DOHH2 (cell line): ENCODE results near the gene PDHX.

Source experiments
- H3F3A ChIP-seq: fragments of 200-600 bp; sonication (generic), shearing (Covaris generic); 2 replicates; pipeline ENCODE4 v1.6.0; 2016; ENCODE audit warnings: antibody characterized with exemption, mild to moderate bottlenecking; ENCODE audit not compliant: control insufficient read depth, insufficient read depth
- H3K27ac ChIP-seq: fragments of 200-600 bp; sonication (generic); 2 replicates; pipeline ENCODE4 v1.5.1; 2014; ENCODE audit warnings: low read depth, mild to moderate bottlenecking, low read length, moderate library complexity
- H3K27me3 ChIP-seq: fragments of 200-600 bp; sonication (generic); 2 replicates; pipeline ENCODE4 v1.6.1; 2014; ENCODE audit warnings: mild to moderate bottlenecking, low read length, mixed read lengths; ENCODE audit not compliant: control insufficient read depth
- H3K36me3 ChIP-seq: fragments of 200-600 bp; sonication (generic); 2 replicates; pipeline ENCODE4 v1.6.1; 2014; ENCODE audit warnings: mild to moderate bottlenecking, low read length, moderate library complexity, mixed read lengths; ENCODE audit not compliant: control insufficient read depth
- H3K4me1 ChIP-seq: fragments of 200-600 bp; sonication (generic); 2 replicates; pipeline ENCODE4 v1.6.1; 2014; ENCODE audit warnings: mild to moderate bottlenecking, low read length, mixed read lengths; ENCODE audit not compliant: control insufficient read depth
- H3K4me2 ChIP-seq: fragments of 200-600 bp; sonication (generic); 2 replicates; pipeline ENCODE4 v1.6.0; 2014; ENCODE audit warnings: mild to moderate bottlenecking, low read length, moderate library complexity
- H3K4me3 ChIP-seq: fragments of 200-600 bp; sonication (generic); 2 replicates; pipeline ENCODE4 v1.5.1; 2014; ENCODE audit warnings: mild to moderate bottlenecking, low read length, mixed read lengths
- H3K79me2 ChIP-seq: fragments of 200-600 bp; sonication (generic); 2 replicates; pipeline ENCODE4 v1.6.1; 2014; ENCODE audit warnings: mild to moderate bottlenecking, low read length, mixed read lengths; ENCODE audit not compliant: control insufficient read depth
- H3K9me2 ChIP-seq: fragments of 200-600 bp; sonication (generic); replicated peaks from 2 replicates; pipeline ENCODE4 v1.6.1; 2014; ENCODE audit warnings: mild to moderate bottlenecking, low read length, mixed read lengths; ENCODE audit not compliant: control insufficient read depth
- H3K9me3 ChIP-seq: fragments of 200-600 bp; sonication (generic); 2 replicates; pipeline ENCODE4 v1.6.1; 2014; ENCODE audit warnings: antibody characterized with exemption, low read length, mixed read lengths; ENCODE audit not compliant: control insufficient read depth, insufficient read depth
- H4K20me1 ChIP-seq: fragments of 200-600 bp; sonication (generic); 2 replicates; pipeline ENCODE4 v1.6.0; 2014; ENCODE audit warnings: low read depth, mild to moderate bottlenecking, antibody characterized with exemption, low read length, moderate library complexity; ENCODE audit not compliant: control insufficient read depth, insufficient read depth
- EZH2phosphoT487 ChIP-seq: fragments of 200-600 bp; sonication (generic); IDR thresholded peaks from 2 replicates; pipeline ENCODE4 v1.6.1; 2017; ENCODE audit warnings: borderline replicate concordance, mild to moderate bottlenecking, antibody characterized with exemption, low read length, moderate library complexity, mixed read lengths
- TF ChIP-seq, protein P1 (sequence below): fragments of 200-600 bp; sonication (generic); IDR thresholded peaks from one replicate; pipeline ENCODE4 v1.5.1; 2014; ENCODE audit warnings: antibody characterized with exemption, mild to moderate bottlenecking, low read depth, low read length; ENCODE audit not compliant: poor library complexity, severe bottlenecking

PDHX gene

DNA sequence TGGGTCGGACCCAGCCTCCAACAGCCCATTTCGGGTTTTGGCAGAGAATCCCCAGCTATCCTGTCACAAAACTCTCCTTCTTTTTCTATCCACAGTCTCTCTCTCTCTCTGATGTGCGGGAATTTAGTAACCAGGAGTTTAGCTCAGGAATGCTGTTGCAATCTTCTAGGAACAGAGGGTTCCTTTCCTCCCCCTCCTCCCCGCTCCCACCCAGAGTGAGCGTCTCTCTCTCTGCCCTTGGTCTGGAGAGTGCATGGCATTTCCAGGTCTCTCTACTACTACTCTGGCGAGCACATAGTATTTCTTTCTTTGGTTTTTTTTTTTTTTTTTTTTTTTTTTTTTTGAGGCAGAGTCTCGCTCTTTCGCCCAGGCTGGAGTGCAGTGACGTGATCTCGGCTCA is 17.9 kb upstream of the PDHX start:
- no peak overlapping the region for H3K27ac ChIP-seq

DNA sequence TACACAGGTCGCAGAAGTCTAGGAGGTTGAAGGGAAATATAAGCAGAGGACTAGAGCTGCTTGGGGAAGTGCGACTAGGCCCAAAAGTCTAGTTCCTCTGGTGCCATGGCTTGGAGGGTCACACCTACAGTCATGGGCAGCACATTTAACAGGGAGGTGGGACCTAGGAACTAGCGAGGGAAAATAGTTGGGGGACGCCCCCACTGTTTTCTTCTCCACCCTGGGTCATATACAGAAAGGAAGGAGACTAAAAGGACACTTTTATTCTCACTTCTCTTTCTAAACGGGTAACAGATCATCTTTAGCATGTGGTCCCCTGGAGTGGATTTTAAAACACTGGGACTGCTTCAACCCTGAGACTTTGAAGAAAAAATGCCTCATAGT is 16.8 kb upstream of the PDHX start:
- Histone ChIP-seq H4K20me1 (no peaks in the 10 kb centered on the region), H3K4me2 (no peak overlapping the region), H3F3A (no peaks in the 10 kb centered on the region), H3K4me1 (peaks cover 6% of the 10 kb centered on the region), H3K79me2 (peaks cover 62% of the 10 kb centered on the region), H3K9me3 (peaks cover 47% of the 10 kb centered on the region), H3K4me3 (no peak overlapping the region), H3K36me3 (peaks cover 37% of the 10 kb centered on the region), H3K27ac (no peak overlapping the region), H3K9me2 (no peaks in the 10 kb centered on the region), H3K27me3 (no peaks in the 10 kb centered on the region)
- TF ChIP-seq, protein P1, sequence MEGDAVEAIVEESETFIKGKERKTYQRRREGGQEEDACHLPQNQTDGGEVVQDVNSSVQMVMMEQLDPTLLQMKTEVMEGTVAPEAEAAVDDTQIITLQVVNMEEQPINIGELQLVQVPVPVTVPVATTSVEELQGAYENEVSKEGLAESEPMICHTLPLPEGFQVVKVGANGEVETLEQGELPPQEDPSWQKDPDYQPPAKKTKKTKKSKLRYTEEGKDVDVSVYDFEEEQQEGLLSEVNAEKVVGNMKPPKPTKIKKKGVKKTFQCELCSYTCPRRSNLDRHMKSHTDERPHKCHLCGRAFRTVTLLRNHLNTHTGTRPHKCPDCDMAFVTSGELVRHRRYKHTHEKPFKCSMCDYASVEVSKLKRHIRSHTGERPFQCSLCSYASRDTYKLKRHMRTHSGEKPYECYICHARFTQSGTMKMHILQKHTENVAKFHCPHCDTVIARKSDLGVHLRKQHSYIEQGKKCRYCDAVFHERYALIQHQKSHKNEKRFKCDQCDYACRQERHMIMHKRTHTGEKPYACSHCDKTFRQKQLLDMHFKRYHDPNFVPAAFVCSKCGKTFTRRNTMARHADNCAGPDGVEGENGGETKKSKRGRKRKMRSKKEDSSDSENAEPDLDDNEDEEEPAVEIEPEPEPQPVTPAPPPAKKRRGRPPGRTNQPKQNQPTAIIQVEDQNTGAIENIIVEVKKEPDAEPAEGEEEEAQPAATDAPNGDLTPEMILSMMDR = no peak
- no peak for TF ChIP-seq EZH2phosphoT487

More for the DNA sequence above, 17.9 kb upstream of the PDHX start:
- Histone ChIP-seq H3F3A (no peaks in the 10 kb centered on the region), H3K4me3 (no peak overlapping the region), H3K27me3 (no peaks in the 10 kb centered on the region), H4K20me1 (no peaks in the 10 kb centered on the region), H3K4me2 (no peak overlapping the region), H3K9me2 (no peaks in the 10 kb centered on the region), H3K79me2 (peaks cover 56% of the 10 kb centered on the region), H3K36me3 (peaks cover 35% of the 10 kb centered on the region), H3K9me3 (peaks cover 47% of the 10 kb centered on the region), H3K4me1 (no peaks in the 10 kb centered on the region)
- TF ChIP-seq EZH2phosphoT487 = no peak
- TF ChIP-seq, protein P1 = no peak

DNA sequence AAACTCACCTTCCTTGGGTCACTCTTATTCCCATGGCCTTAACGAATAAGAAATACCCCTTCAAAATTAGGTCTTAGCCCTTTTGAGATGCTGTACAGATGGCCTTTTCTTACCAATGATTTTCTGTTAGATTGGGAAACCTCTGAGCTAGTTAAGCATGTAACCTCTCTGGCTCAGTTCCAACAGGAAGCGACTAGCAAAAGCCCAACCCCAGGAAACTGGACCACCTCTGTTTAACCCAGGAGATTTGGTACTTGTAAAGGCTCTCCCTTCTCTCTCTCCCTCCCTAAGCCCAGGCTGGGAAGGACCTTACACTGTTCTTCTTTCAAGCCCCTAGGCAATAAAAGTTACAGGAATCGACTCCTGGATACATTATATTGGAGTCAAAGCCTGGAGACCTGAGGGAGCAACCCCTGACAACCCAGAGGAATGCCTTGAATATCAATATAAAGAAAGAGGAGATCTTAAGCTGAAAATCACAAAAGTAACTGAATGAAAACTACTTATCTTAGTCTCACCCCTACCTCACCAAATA is 11.9 kb upstream of the PDHX start:
- Histone ChIP-seq H3K27ac (no peak overlapping the region), H3K4me1 (peaks cover 9% of the 10 kb centered on the region), H3K36me3 (peaks cover 55% of the 10 kb centered on the region), H3K9me2 (no peaks in the 10 kb centered on the region), H3F3A (no peaks in the 10 kb centered on the region), H3K4me3 (no peak overlapping the region), H3K27me3 (no peaks in the 10 kb centered on the region), H3K4me2 (no peak overlapping the region), H3K9me3 (peaks cover 32% of the 10 kb centered on the region), H4K20me1 (no peaks in the 10 kb centered on the region), H3K79me2 (peaks cover 86% of the 10 kb centered on the region)
- TF ChIP-seq, protein P1 = no peak
- TF ChIP-seq EZH2phosphoT487 = no peak
